ENCODE data around the gene SLC24A4. TPM values are rescaled to one million over a fixed set of nuclear protein-coding genes. Genes with fewer than 3 reads are reported as not detected.

SLC24A4 gene
- total and polyA plus RNA-seq, 4 donors, result 0.47 to 2.4 (median 1.0) TPM

GRCh38 chr14:92516966-92517506, 194.1 kb downstream of the SLC24A4 start:
- DNase-seq (no peak), ATAC-seq (ENCODE audit: insufficient read depth, low FRiP score) (no peak)
- Histone ChIP-seq H3K4me3 (no peak overlapping the region), H3K27ac (ENCODE audit: low read depth in 1 of 2, low read length in 1 of 2) (no peak overlapping the region), H3K36me3 (ENCODE audit: control insufficient read depth in 4 of 4, insufficient read depth in 4 of 4, low read length in 4 of 4) (no peaks in the 10 kb centered on the region), H3K27me3 (ENCODE audit: control insufficient read depth in 3 of 3, insufficient read depth in 3 of 3, low read length in 2 of 3) (no peaks in the 10 kb centered on the region), H3K9ac (ENCODE audit: insufficient read depth in 1 of 2, low read length in 2 of 2) (no peak overlapping the region), H3K9me3 (ENCODE audit: control insufficient read depth in 4 of 4, insufficient read depth in 3 of 4, low read length in 3 of 4) (no peaks in the 10 kb centered on the region), H3K4me1 (ENCODE audit: control insufficient read depth in 5 of 5, insufficient read depth in 5 of 5, low read length in 5 of 5) (peaks cover 0 to 23% (median 2%) of the 10 kb centered on the region in 5 donors)
- no peak for TF ChIP-seq CTCF (IDR thresholded peaks at IDR 0.05; ENCODE audit: control extremely low read depth, extremely low read depth)
- 65 to 84% methylated on average over 5 of the region's 5 CpGs for WGBS, 2 donors

GRCh38 chr14:92517761-92518160, 194.8 kb downstream of the SLC24A4 start:
- no peak overlapping the region for H3K4me3 ChIP-seq
- H3K4me1 ChIP-seq (ENCODE audit: control insufficient read depth in 5 of 5, insufficient read depth in 5 of 5, low read length in 5 of 5), result peaks cover 0 to 22% (median 2%) of the 10 kb centered on the region in 5 donors
- ATAC-seq (ENCODE audit: insufficient read depth, low FRiP score) (no peak), DNase-seq (no peak)
- no peaks in the 10 kb centered on the region for H3K36me3 ChIP-seq (ENCODE audit: control insufficient read depth in 4 of 4, insufficient read depth in 4 of 4, low read length in 4 of 4)
- H3K27me3 ChIP-seq (ENCODE audit: control insufficient read depth in 3 of 3, insufficient read depth in 3 of 3, low read length in 2 of 3), result no peaks in the 10 kb centered on the region
- no peaks in the 10 kb centered on the region for H3K9me3 ChIP-seq (ENCODE audit: control insufficient read depth in 4 of 4, insufficient read depth in 3 of 4, low read length in 3 of 4)
- no peak overlapping the region for H3K9ac ChIP-seq (ENCODE audit: insufficient read depth in 1 of 2, low read length in 2 of 2)
- TF ChIP-seq CTCF (IDR thresholded peaks at IDR 0.05; ENCODE audit: control extremely low read depth, extremely low read depth), result no peak
- peak overlapping the region in 1 of 2 donors; percentile 44 for H3K27ac ChIP-seq (ENCODE audit: low read depth in 1 of 2, low read length in 1 of 2)
- WGBS, 2 donors, result 76 to 83% methylated on average over 2 of the region's 2 CpGs

GRCh38 chr14:92519246-92520101, 196.5 kb downstream of the SLC24A4 start:
- H3K4me1 ChIP-seq (ENCODE audit: control insufficient read depth in 5 of 5, insufficient read depth in 5 of 5, low read length in 5 of 5), result peaks cover 0 to 24% (median 5%) of the 10 kb centered on the region in 5 donors

More at GRCh38 chr14:92519246-92520101, 196.5 kb downstream of the SLC24A4 start:
- no peak overlapping the region for H3K9ac ChIP-seq (ENCODE audit: insufficient read depth in 1 of 2, low read length in 2 of 2)
- DNase-seq (no peak), ATAC-seq (ENCODE audit: insufficient read depth, low FRiP score) (no peak)
- H3K36me3 ChIP-seq (ENCODE audit: control insufficient read depth in 4 of 4, insufficient read depth in 4 of 4, low read length in 4 of 4), result no peaks in the 10 kb centered on the region
- TF ChIP-seq CTCF (IDR thresholded peaks at IDR 0.05; ENCODE audit: control extremely low read depth, extremely low read depth), result no peak
- WGBS, 2 donors, result 84 to 90% methylated on average over 20 of the region's 20 CpGs
- no peaks in the 10 kb centered on the region for H3K27me3 ChIP-seq (ENCODE audit: control insufficient read depth in 3 of 3, insufficient read depth in 3 of 3, low read length in 2 of 3)
- no peak overlapping the region for H3K4me3 ChIP-seq
- H3K27ac ChIP-seq (ENCODE audit: low read depth in 1 of 2, low read length in 1 of 2), result peak overlapping the region in 1 of 2 donors; percentile 21
- no peaks in the 10 kb centered on the region for H3K9me3 ChIP-seq (ENCODE audit: control insufficient read depth in 4 of 4, insufficient read depth in 3 of 4, low read length in 3 of 4)

Measured in lung (tissue), 12 donors.